Heart left ventricle (tissue), 13 donors: Measurements from ENCODE around the gene KIF13A.

ENCODE experiments used
- POLR2A ChIP-seq, 2 donors: fragments of 450-650 bp; IDR thresholded peaks; one replicate each; pipeline ENCODE4 v1.6.1; 2017; ENCODE audit warnings: antibody characterized with exemption in 2 of 2, mild to moderate bottlenecking in 2 of 2, moderate library complexity in 2 of 2
- TF ChIP-seq, protein P1 (sequence below), 12 donors: fragments of 200-600 bp; sonication (generic) in 4 of 12; IDR thresholded peaks; one replicate each; pipeline versions ENCODE4 v1.5.0 to v1.8.0; 2018 to 2022; ENCODE audit warnings: antibody characterized with exemption in 12 of 12, mild to moderate bottlenecking in 5 of 12
- donor health status: ischemic (EF 13 %, LVEDD 7.1; RV severe dilation, severe dysfunction).
- donor health status: DM: no; HTN: yes; CAD: no.
- donor health status: DM: no; HTN: no; CAD: no.
- donor health status: ischemic (EF 25% LVEDD 6.9; RV normal size, moderate dysfunction).
- donor health status: ischemic (EF 25% LVEDD 5.7; RV mildly dilated, moderate dysfunction).
- donor health status: ischemic (EF 35%, LVEDD 5.7; RV mildly dilated, moderate dysfunction).
- donor health status: nonischemic (EF 11% LVEDD 7.7; RV severe dilation, severe dysfunction).
- donor health status: DM: yes; HTN: yes; CAD: no.
- donor health status: PGD.
- donor health status: ischemic (EF 29% LVEDD 5.4; RV normal size, mild dysfunction).
- donor health status: nonischemic (EF 23%, LVEDD 6.1; RV moderate dilation, normal function).

DNA sequence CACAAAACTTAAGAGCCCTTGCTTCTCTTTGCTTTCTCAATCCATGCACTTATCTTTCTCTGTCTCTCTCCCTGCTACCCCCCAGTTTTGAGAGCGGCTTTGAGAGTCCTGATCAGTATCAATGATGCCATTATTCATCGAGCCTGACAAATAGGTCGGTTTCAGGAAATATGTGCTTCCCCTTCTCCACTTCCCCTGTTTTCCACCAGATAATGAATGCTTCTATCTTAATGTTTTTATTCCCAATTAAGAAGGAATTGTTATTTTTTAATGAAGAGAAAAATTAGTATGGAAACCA lies 117.7 kb downstream of the KIF13A start:
- TF ChIP-seq, protein P1, sequence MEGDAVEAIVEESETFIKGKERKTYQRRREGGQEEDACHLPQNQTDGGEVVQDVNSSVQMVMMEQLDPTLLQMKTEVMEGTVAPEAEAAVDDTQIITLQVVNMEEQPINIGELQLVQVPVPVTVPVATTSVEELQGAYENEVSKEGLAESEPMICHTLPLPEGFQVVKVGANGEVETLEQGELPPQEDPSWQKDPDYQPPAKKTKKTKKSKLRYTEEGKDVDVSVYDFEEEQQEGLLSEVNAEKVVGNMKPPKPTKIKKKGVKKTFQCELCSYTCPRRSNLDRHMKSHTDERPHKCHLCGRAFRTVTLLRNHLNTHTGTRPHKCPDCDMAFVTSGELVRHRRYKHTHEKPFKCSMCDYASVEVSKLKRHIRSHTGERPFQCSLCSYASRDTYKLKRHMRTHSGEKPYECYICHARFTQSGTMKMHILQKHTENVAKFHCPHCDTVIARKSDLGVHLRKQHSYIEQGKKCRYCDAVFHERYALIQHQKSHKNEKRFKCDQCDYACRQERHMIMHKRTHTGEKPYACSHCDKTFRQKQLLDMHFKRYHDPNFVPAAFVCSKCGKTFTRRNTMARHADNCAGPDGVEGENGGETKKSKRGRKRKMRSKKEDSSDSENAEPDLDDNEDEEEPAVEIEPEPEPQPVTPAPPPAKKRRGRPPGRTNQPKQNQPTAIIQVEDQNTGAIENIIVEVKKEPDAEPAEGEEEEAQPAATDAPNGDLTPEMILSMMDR (IDR thresholded peaks at IDR 0.05): no peak
- no peak for TF ChIP-seq POLR2A (IDR thresholded peaks at IDR 0.05)
